KMS-11 (cell line): ENCODE results near the gene TBCC.
"Not testable (repeated sequence)": the region's sequence is repeated elsewhere in the genome, so short reads cannot be mapped to it uniquely, and the experiment has no call there.

Experiments
- H2AFZ ChIP-seq: fragments of 200-600 bp; sonication (generic); 2 replicates; pipeline ENCODE4 v1.6.1; 2016; ENCODE audit warnings: antibody characterized with exemption, mixed run types, low read depth
- H3K27ac ChIP-seq: fragments of 200-600 bp; sonication (generic); 2 replicates; pipeline ENCODE4 v1.6.1; 2016; ENCODE audit warnings: mild to moderate bottlenecking, mixed run types
- H3K27me3 ChIP-seq: fragments of 200-600 bp; sonication (generic); 2 replicates; pipeline ENCODE4 v1.6.1; 2017; ENCODE audit warnings: mild to moderate bottlenecking, low read depth, mixed run types, moderate library complexity; ENCODE audit not compliant: insufficient read depth
- H3K36me3 ChIP-seq: fragments of 200-600 bp; sonication (generic); 2 replicates; pipeline ENCODE4 v1.6.1; 2017; ENCODE audit warnings: mild to moderate bottlenecking, mixed run types; ENCODE audit not compliant: insufficient read depth
- H3K4me1 ChIP-seq: fragments of 200-600 bp; sonication (generic); 2 replicates; pipeline ENCODE4 v1.6.1; 2016; ENCODE audit warnings: mild to moderate bottlenecking, low read depth, mixed run types; ENCODE audit not compliant: poor library complexity, severe bottlenecking
- H3K4me2 ChIP-seq: fragments of 200-600 bp; sonication (generic); 2 replicates; pipeline ENCODE4 v1.7.0; 2016; ENCODE audit warnings: mild to moderate bottlenecking, mixed run types
- H3K4me3 ChIP-seq: fragments of 200-600 bp; sonication (generic); IDR thresholded peaks from 2 replicates; pipeline ENCODE4 v1.6.1; 2017; ENCODE audit warnings: low read depth, low read length, mixed read lengths; ENCODE audit not compliant: insufficient read depth
- H3K79me2 ChIP-seq: fragments of 200-600 bp; sonication (generic); 2 replicates; pipeline ENCODE4 v1.6.1; 2016; ENCODE audit warnings: low read depth, mixed run types; ENCODE audit not compliant: insufficient read depth
- H3K9ac ChIP-seq: fragments of 200-600 bp; sonication (generic); 2 replicates; pipeline ENCODE4 v1.6.1; 2016; ENCODE audit warnings: mild to moderate bottlenecking, mixed run types
- H4K20me1 ChIP-seq: fragments of 200-600 bp; sonication (generic); 2 replicates; pipeline ENCODE4 v1.6.1; 2016; ENCODE audit warnings: mild to moderate bottlenecking, mixed run types; ENCODE audit not compliant: insufficient read depth
- CTCF ChIP-seq: fragments of 200-600 bp; sonication (generic); conservative IDR thresholded peaks from 2 replicates; pipeline ENCODE4 v1.6.1; 2017; ENCODE audit warnings: low read depth, mild to moderate bottlenecking, antibody characterized with exemption, low read length, moderate library complexity, mixed read lengths

Gene TBCC

GRCh38 chr6:42704251-42704936, 41.5 kb downstream of the TBCC start:
- Histone ChIP-seq H3K4me2 (no peak overlapping the region), H3K36me3 (no peaks in the 10 kb centered on the region), H3K4me3 (no peak overlapping the region), H3K4me1 (no peaks in the 10 kb centered on the region), H3K27me3 (no peaks in the 10 kb centered on the region), H2AFZ (no peak overlapping the region), H4K20me1 (no peaks in the 10 kb centered on the region), H3K27ac (no peak overlapping the region), H3K9ac (no peak overlapping the region), H3K79me2 (no peaks in the 10 kb centered on the region)
- TF ChIP-seq CTCF: no peak

GRCh38 chr6:42702786-42703185, 43.1 kb downstream of the TBCC start:
- H3K36me3 ChIP-seq, H3K27me3 ChIP-seq, H3K27ac ChIP-seq, H3K79me2 ChIP-seq, H3K4me2 ChIP-seq, H3K4me3 ChIP-seq, H3K9ac ChIP-seq, H4K20me1 ChIP-seq, H2AFZ ChIP-seq, H3K4me1 ChIP-seq: not testable (repeated sequence)

- no peak overlapping the region for H2AFZ ChIP-seq
- no peak overlapping the region for H3K4me3 ChIP-seq
- H3K9ac ChIP-seq: no peak overlapping the region
- H3K36me3 ChIP-seq: no peaks in the 10 kb centered on the region
- H3K4me2 ChIP-seq: no peak overlapping the region
- TF ChIP-seq CTCF: no peak
- H3K27me3 ChIP-seq: no peaks in the 10 kb centered on the region
- H3K4me1 ChIP-seq: no peaks in the 10 kb centered on the region
- H3K79me2 ChIP-seq: no peaks in the 10 kb centered on the region
- no peak overlapping the region for H3K27ac ChIP-seq
- H4K20me1 ChIP-seq: no peaks in the 10 kb centered on the region
These were observed 43.7 kb downstream of the TBCC start for GRCh38 chr6:42702200-42702599.

GRCh38 chr6:42698217-42698616, 47.7 kb downstream of the TBCC start:
- no peak overlapping the region for H3K4me2 ChIP-seq
- no peak overlapping the region for H2AFZ ChIP-seq
- no peak for TF ChIP-seq CTCF
- H3K9ac ChIP-seq: no peak overlapping the region
- H3K27me3 ChIP-seq: no peaks in the 10 kb centered on the region
- no peaks in the 10 kb centered on the region for H3K36me3 ChIP-seq
- no peak overlapping the region for H3K4me3 ChIP-seq
- no peaks in the 10 kb centered on the region for H3K4me1 ChIP-seq
- no peaks in the 10 kb centered on the region for H3K79me2 ChIP-seq
- H4K20me1 ChIP-seq: no peaks in the 10 kb centered on the region
- no peak overlapping the region for H3K27ac ChIP-seq

- no peak overlapping the region for H3K27ac ChIP-seq
- TF ChIP-seq CTCF: no peak
- no peak overlapping the region for H2AFZ ChIP-seq
These were observed 48.6 kb downstream of the TBCC start for GRCh38 chr6:42697268-42697655.

More at GRCh38 chr6:42697268-42697655, 48.6 kb downstream of the TBCC start:
- Histone ChIP-seq H4K20me1 (no peaks in the 10 kb centered on the region), H3K27me3 (no peaks in the 10 kb centered on the region), H3K4me1 (no peaks in the 10 kb centered on the region), H3K36me3 (no peaks in the 10 kb centered on the region; the same call in 1 of the 2 replicates), H3K4me3 (no peak overlapping the region), H3K4me2 (no peak overlapping the region), H3K79me2 (no peaks in the 10 kb centered on the region), H3K9ac (no peak overlapping the region)
